ENCODE measurements around the gene RAPGEF5. TPM values are rescaled to one million over a fixed set of nuclear protein-coding genes. Genes with fewer than 3 reads are reported as not detected.

Gene RAPGEF5
- total and polyA plus RNA-seq, 4 donors = 16.1 to 308 (median 61.4) TPM

GRCh38 chr7:22277375-22277774, 79.6 kb downstream of the RAPGEF5 start:
- H3K4me1 ChIP-seq (ENCODE audit: control insufficient read depth in 5 of 5, insufficient read depth in 5 of 5, low read length in 5 of 5) = no peaks in the 10 kb centered on the region
- no peaks in the 10 kb centered on the region for H3K36me3 ChIP-seq (ENCODE audit: control insufficient read depth in 4 of 4, insufficient read depth in 4 of 4, low read length in 4 of 4)
- ATAC-seq (ENCODE audit: insufficient read depth, low FRiP score) (no peak), DNase-seq (no peak)
- TF ChIP-seq, protein P1, sequence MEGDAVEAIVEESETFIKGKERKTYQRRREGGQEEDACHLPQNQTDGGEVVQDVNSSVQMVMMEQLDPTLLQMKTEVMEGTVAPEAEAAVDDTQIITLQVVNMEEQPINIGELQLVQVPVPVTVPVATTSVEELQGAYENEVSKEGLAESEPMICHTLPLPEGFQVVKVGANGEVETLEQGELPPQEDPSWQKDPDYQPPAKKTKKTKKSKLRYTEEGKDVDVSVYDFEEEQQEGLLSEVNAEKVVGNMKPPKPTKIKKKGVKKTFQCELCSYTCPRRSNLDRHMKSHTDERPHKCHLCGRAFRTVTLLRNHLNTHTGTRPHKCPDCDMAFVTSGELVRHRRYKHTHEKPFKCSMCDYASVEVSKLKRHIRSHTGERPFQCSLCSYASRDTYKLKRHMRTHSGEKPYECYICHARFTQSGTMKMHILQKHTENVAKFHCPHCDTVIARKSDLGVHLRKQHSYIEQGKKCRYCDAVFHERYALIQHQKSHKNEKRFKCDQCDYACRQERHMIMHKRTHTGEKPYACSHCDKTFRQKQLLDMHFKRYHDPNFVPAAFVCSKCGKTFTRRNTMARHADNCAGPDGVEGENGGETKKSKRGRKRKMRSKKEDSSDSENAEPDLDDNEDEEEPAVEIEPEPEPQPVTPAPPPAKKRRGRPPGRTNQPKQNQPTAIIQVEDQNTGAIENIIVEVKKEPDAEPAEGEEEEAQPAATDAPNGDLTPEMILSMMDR (IDR thresholded peaks at IDR 0.05; ENCODE audit: control extremely low read depth, extremely low read depth) = no peak
- no peak overlapping the region for H3K4me3 ChIP-seq
- H3K9ac ChIP-seq (ENCODE audit: insufficient read depth in 1 of 2, low read length in 2 of 2) = no peak overlapping the region
- 95 to 97% methylated on average over 4 of the region's 4 CpGs for WGBS, 2 donors
- H3K9me3 ChIP-seq (ENCODE audit: control insufficient read depth in 4 of 4, insufficient read depth in 3 of 4, low read length in 3 of 4) = no peaks in the 10 kb centered on the region
- no peaks in the 10 kb centered on the region for H3K27me3 ChIP-seq (ENCODE audit: control insufficient read depth in 3 of 3, insufficient read depth in 3 of 3, low read length in 2 of 3)
- H3K27ac ChIP-seq (ENCODE audit: low read depth in 1 of 2, low read length in 1 of 2) = no peak overlapping the region

DNA sequence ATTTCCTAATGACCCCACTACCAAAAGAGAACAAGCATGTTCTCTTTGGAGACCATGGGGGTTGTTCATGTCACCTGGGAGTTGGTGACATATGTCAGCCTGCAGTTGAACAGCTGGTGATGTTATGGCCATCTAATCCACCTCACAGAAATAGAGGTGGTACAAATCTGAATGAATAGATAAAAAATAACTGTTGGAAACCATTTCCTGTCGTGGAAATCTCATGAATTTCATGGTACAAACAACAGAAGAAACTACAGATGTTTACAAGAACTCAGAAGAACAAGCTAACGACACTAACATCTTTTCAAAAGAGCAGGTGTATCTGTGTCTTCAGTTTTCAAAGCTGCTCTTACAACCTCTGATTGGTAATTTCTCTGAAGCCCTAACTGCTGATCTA, 81.3 kb downstream of the RAPGEF5 start:
- WGBS, 2 donors = 81 to 82% methylated on average over 2 of the region's 2 CpGs
- no peak for ATAC-seq (ENCODE audit: insufficient read depth, low FRiP score)
- H3K9ac ChIP-seq (ENCODE audit: insufficient read depth in 1 of 2, low read length in 2 of 2) = no peak overlapping the region
- H3K36me3 ChIP-seq (ENCODE audit: control insufficient read depth in 4 of 4, insufficient read depth in 4 of 4, low read length in 4 of 4) = no peaks in the 10 kb centered on the region
- no peaks in the 10 kb centered on the region for H3K4me1 ChIP-seq (ENCODE audit: control insufficient read depth in 5 of 5, insufficient read depth in 5 of 5, low read length in 5 of 5)
- H3K27ac ChIP-seq (ENCODE audit: low read depth in 1 of 2, low read length in 1 of 2) = no peak overlapping the region
- no peak for DNase-seq
- no peak overlapping the region for H3K4me3 ChIP-seq
- TF ChIP-seq, protein P1 (IDR thresholded peaks at IDR 0.05; ENCODE audit: control extremely low read depth, extremely low read depth) = no peak
- H3K27me3 ChIP-seq (ENCODE audit: control insufficient read depth in 3 of 3, insufficient read depth in 3 of 3, low read length in 2 of 3) = no peaks in the 10 kb centered on the region
- H3K9me3 ChIP-seq (ENCODE audit: control insufficient read depth in 4 of 4, insufficient read depth in 3 of 4, low read length in 3 of 4) = no peaks in the 10 kb centered on the region

- Histone ChIP-seq H3K9ac (ENCODE audit: insufficient read depth in 1 of 2, low read length in 2 of 2) (no peak overlapping the region), H3K4me3 (no peak overlapping the region), H3K27ac (ENCODE audit: low read depth in 1 of 2, low read length in 1 of 2) (no peak overlapping the region), H3K36me3 (ENCODE audit: control insufficient read depth in 4 of 4, insufficient read depth in 4 of 4, low read length in 4 of 4) (no peaks in the 10 kb centered on the region), H3K4me1 (ENCODE audit: control insufficient read depth in 5 of 5, insufficient read depth in 5 of 5, low read length in 5 of 5) (peaks cover 0 to 3% (median 0%) of the 10 kb centered on the region in 5 donors), H3K27me3 (ENCODE audit: control insufficient read depth in 3 of 3, insufficient read depth in 3 of 3, low read length in 2 of 3) (no peaks in the 10 kb centered on the region), H3K9me3 (ENCODE audit: control insufficient read depth in 4 of 4, insufficient read depth in 3 of 4, low read length in 3 of 4) (no peaks in the 10 kb centered on the region)
- 84 to 87% methylated on average over 4 of the region's 4 CpGs for WGBS, 2 donors
- ATAC-seq (ENCODE audit: insufficient read depth, low FRiP score) (no peak), DNase-seq (no peak)
- TF ChIP-seq, protein P1 (IDR thresholded peaks at IDR 0.05; ENCODE audit: control extremely low read depth, extremely low read depth) = no peak
Observed at GRCh38 chr7:22271311-22271710, 85.6 kb downstream of the RAPGEF5 start.

- DNase-seq = no peak
- no peak for ATAC-seq (ENCODE audit: insufficient read depth, low FRiP score)
- no peaks in the 10 kb centered on the region for H3K36me3 ChIP-seq (ENCODE audit: control insufficient read depth in 4 of 4, insufficient read depth in 4 of 4, low read length in 4 of 4)
Observed at GRCh38 chr7:22270371-22270770, 86.6 kb downstream of the RAPGEF5 start.

More at GRCh38 chr7:22270371-22270770, 86.6 kb downstream of the RAPGEF5 start:
- Histone ChIP-seq H3K27me3 (ENCODE audit: control insufficient read depth in 3 of 3, insufficient read depth in 3 of 3, low read length in 2 of 3) (no peaks in the 10 kb centered on the region), H3K4me3 (no peak overlapping the region), H3K4me1 (ENCODE audit: control insufficient read depth in 5 of 5, insufficient read depth in 5 of 5, low read length in 5 of 5) (peaks cover 0 to 3% (median 0%) of the 10 kb centered on the region in 5 donors), H3K27ac (ENCODE audit: low read depth in 1 of 2, low read length in 1 of 2) (no peak overlapping the region), H3K9me3 (ENCODE audit: control insufficient read depth in 4 of 4, insufficient read depth in 3 of 4, low read length in 3 of 4) (no peaks in the 10 kb centered on the region), H3K9ac (ENCODE audit: insufficient read depth in 1 of 2, low read length in 2 of 2) (no peak overlapping the region)
- TF ChIP-seq, protein P1 (IDR thresholded peaks at IDR 0.05; ENCODE audit: control extremely low read depth, extremely low read depth) = no peak

Data from lung (tissue), 12 donors.